Epithelial cell of alveolus of lung (primary cell): Measurements from ENCODE around the gene DNASE1L1. TPM values are rescaled to one million over a fixed set of nuclear protein-coding genes. Genes with fewer than 3 reads are reported as not detected.

Experiments
- total RNA-seq: library from RNA; depleted of rRNA; stranded (reverse); fragments of >200 nt; gene quantifications from 2 replicates; pipeline ENCODE4 v1.2.1, GENCODE V29; 2015

Gene DNASE1L1
- total RNA-seq = 47.1 and 58.0 TPM in 2 replicates

DNA sequence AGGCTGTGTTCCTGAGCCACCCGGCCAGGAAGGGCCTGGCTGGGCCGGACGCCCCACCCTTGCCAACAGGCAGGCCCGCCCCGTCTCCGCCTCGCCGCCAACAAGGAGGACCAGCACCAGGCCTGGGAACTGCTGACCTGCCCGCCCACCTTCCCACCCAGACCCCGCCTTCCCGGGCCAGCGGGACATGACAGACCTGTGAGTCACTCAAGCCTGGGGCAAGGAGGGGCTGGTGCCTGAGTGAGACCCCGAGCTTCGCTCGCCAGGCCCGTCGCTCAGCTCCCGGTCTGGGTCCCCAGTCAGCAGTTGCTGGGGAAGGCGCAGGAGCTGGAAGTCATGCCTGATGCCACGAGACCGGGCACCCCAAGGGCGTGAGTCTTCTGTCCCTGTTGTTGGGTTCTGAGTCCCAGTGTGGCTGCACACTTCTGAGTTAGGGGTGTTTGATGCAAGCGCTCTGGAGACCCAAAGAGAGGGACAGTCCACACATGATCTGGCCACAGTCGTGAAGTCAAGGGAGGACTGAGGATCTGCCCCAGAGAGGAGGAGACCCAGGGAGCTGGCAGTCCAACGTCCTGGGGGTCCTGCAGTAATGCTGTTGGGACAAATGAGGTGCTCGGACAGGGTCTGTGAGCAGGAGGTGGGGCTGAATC, at the start of gene DNASE1L1:
DNASE1L1 (minus strand) TSS at position 33 of the 650 bp plus-strand sequence. CDS start 3,686 bp downstream, outside the sequence.

GRCh38 chrX:154458116-154458953, 49.3 kb upstream of the DNASE1L1 start, which contains the start of gene PLXNA3:
Gene PLXNA3 (plus strand): TSS chrX:154458281. CDS start chrX:154460184, 1,903 bp downstream.

DNA sequence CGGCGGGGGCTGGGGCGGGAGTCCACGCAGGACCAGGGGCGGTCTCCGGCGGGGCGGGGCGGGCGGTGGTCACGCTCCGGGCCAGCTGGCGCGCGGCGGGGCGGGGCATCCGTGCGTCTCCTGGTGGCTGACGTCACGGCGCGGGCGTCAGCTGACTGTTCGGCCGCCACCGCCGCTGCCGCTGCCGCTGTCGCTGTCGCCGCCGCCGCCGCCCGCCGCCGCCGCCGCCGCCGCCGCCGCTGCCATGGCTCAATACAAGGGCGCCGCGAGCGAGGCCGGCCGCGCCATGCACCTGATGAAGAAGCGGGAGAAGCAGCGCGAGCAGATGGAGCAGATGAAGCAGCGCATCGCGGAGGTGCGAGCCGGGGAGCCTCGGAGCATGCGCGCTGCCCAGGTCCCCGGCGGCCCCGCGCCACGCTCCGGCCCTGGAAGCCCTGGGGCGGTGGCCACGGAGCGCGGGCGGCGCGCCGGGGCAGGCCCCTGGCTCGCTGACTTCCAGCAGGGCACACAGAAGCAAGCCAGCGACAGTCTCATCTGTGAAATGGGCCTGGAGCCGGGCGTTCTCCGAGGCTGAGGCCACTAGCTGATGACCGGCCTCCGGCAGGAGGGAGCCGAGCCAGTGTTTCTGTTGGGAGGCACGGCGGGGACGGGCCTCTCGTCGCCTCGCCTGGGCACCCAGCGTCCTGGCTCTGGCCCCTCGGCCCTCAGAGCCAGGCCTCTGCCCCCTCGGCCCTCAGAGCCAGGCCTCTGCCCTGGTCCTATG, 35.1 kb upstream of the DNASE1L1 start, which contains the start of gene FAM50A:
FAM50A (plus strand) TSS at position 150 of the 763 bp plus-strand sequence; CDS start at position 245, 95 bp downstream.

DNA sequence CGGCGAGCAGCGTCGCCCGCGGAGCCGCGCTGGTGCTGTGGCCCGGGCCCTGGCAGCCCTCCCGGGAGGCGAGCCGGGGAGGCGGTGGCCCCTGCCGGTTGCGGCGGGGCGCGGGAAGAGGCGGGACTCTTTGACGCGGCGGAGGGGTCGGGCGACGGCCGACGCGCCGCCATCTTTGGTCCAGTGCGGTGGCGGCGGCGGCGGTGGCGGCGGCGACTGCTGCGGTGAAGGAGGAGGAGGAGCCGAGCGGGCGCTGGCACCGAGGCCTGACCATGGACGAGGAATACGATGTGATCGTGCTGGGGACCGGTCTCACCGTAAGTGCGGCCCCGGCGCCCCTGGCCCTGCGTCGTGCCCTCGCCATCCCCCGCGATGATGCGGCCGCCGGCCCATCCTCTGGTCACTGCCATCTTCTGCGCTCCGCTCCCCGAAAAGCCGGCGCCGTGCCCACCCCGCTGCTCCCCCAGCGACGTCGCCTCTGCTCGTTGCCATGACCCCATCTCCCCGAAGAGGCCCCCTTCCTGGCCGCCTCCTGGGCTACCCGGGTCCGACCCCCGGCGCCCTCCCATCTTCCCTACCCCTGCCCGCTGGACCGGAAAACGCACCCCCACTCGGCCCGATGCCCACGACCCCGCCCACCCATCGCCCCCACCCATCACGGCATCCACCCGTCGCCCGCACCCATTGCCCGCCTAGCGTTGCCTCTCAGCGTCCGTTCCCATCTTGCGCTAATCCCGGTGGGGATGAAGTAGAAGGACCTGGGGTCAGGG, 28.1 kb upstream of the DNASE1L1 start, which contains the start of gene GDI1:
GDI1 (plus strand) TSS at position 172 of the 770 bp plus-strand sequence; CDS start at position 273, 101 bp downstream.

GRCh38 chrX:154428176-154429171, 19.4 kb upstream of the DNASE1L1 start, which contains the start of gene ATP6AP1:
Gene ATP6AP1 (plus strand): TSS chrX:154428677. CDS start chrX:154428693, 16 bp downstream.

DNA sequence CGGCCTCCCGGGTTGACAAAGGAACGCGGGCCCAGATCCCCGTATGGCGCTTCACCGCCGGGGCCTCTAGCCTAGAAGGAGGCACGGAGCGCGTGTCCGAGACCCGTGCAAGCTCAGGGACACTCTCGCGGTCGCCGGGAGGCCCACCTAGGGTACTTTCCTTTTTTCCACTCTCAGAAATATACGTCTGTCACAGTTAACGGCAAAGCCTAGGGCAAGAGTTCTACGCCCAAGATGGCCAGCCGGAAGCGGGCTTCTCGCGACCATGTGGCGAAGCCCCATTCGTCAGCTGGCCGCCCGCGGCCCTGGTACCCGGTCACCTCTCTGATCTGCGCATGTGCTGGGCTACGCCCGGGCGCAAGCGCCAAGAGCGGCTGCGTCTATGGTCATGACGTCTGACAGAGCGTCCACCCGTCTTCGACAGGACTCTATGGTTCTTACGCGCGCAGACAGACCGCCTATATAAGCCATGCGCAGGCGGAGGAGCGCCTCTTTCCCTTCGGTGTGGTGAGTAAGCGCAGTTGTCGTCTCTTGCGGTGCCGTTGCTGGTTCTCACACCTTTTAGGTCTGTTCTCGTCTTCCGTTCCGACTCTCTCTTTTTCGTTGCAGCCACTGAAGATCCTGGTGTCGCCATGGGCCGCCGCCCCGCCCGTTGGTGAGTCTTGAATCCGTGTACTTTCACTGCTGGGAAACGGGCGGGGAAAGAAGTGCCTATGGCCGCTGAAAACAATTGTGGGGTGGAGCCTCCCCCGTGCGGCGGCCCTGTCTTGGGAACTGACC, 11.0 kb downstream of the DNASE1L1 start, which contains the start of gene RPL10:
RPL10 (plus strand) TSS at position 490 of the 780 bp plus-strand sequence; CDS start at position 633, 143 bp downstream.

DNA sequence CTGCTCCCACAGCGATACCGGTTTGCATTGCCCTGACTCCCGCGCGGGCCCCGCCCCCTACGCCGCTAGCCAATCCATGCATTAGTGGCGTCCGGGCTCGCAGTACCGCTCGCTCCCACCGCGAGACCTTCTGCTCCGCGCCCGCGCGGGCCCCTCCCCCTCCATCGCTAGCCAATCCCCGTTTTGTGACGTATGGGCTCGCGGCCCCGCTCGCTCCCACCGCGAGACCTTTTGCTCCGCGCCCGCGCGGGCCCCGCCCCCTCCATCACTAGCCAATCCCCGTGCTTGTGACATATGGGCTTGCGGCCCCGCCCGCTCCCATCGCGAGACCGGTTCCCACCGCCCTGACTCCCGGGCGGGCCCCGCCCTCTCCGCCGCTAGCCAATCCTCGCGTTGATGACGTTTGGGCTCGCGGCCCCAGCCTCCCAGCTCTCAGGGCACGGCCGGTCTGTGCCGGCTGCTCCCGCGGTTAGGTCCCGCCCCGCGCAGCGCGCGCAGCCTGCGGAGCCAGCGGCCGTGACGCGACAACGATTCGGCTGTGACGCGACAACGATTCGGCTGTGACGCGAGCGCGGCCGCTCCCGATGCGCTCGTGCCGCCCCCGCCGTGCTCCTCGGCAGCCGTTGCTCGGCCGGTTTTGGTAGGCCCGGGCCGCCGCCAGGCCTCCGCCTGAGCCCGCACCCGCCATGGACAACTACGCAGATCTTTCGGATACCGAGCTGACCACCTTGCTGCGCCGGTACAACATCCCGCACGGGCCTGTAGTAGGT, 30.1 kb downstream of the DNASE1L1 start, which contains the start of gene EMD:
EMD (plus strand) TSS at position 497 of the 770 bp plus-strand sequence; CDS start at position 687, 190 bp downstream.

GRCh38 chrX:154374313-154375155, 34.5 kb downstream of the DNASE1L1 start, which contains the start of gene FLNA:
Gene FLNA (minus strand): TSS chrX:154374634. CDS start chrX:154371245, 3,389 bp downstream.

Other genes with a start within 250 kb of the DNASE1L1 start
- not detected in 2 replicates for gene OPN1MW, start 226.7 kb downstream of the DNASE1L1 start, total RNA-seq
- not detected in 2 replicates for gene OPN1MW2, start 189.5 kb downstream of the DNASE1L1 start, total RNA-seq
- gene OPN1MW3, start 151.7 kb downstream of the DNASE1L1 start, total RNA-seq = not detected in 2 replicates
- not detected in 2 replicates for gene TEX28, start 114.1 kb downstream of the DNASE1L1 start, total RNA-seq
- not detected in 2 replicates for gene TKTL1, start 113.5 kb downstream of the DNASE1L1 start, total RNA-seq
- 745 and 2,487 TPM in 2 replicates for gene FLNA, start 34.6 kb downstream of the DNASE1L1 start, total RNA-seq
- gene EMD, start 30.0 kb downstream of the DNASE1L1 start, total RNA-seq = 66.7 and 79.0 TPM in 2 replicates
- gene RPL10, start 10.9 kb downstream of the DNASE1L1 start, total RNA-seq = 7,452 and 8,826 TPM in 2 replicates
- gene TAFAZZIN, start 2.3 kb upstream of the DNASE1L1 start, total RNA-seq = 15.8 and 28.1 TPM in 2 replicates
- 46.5 and 60.7 TPM in 2 replicates for gene ATP6AP1, start 19.4 kb upstream of the DNASE1L1 start, total RNA-seq
- gene GDI1, start 27.9 kb upstream of the DNASE1L1 start, total RNA-seq = 77.9 and 123 TPM in 2 replicates
- 40.3 and 53.5 TPM in 2 replicates for gene FAM50A, start 34.9 kb upstream of the DNASE1L1 start, total RNA-seq
- 7.2 and 14.2 TPM in 2 replicates for gene PLXNA3, start 49.0 kb upstream of the DNASE1L1 start, total RNA-seq
- gene LAGE3, start 70.0 kb upstream of the DNASE1L1 start, total RNA-seq = 22.4 and 30.4 TPM in 2 replicates
- gene UBL4A, start 77.4 kb upstream of the DNASE1L1 start, total RNA-seq = 42.8 and 49.4 TPM in 2 replicates
- 29.9 and 37.5 TPM in 2 replicates for gene SLC10A3, start 81.4 kb upstream of the DNASE1L1 start, total RNA-seq
- gene FAM3A, start 107.0 kb upstream of the DNASE1L1 start, total RNA-seq = 33.1 and 37.7 TPM in 2 replicates
- gene G6PD, start 137.6 kb upstream of the DNASE1L1 start, total RNA-seq = 172 and 216 TPM in 2 replicates
- 29.2 and 58.2 TPM in 2 replicates for gene IKBKG, start 138.4 kb upstream of the DNASE1L1 start, total RNA-seq
- gene CTAG1A, start 175.9 kb upstream of the DNASE1L1 start, total RNA-seq = not detected in 2 replicates
- not detected in 2 replicates for gene CTAG1B, start 210.0 kb upstream of the DNASE1L1 start, total RNA-seq
- not detected in 2 replicates for gene CTAG2, start 244.3 kb upstream of the DNASE1L1 start, total RNA-seq